Measurements from ENCODE around the gene GLMP.

GLMP gene

GRCh38 chr1:156248323-156248683 lies 47.2 kb downstream of the GLMP start:
- no peak for DNase-seq (ENCODE audit: low spot score)

DNA sequence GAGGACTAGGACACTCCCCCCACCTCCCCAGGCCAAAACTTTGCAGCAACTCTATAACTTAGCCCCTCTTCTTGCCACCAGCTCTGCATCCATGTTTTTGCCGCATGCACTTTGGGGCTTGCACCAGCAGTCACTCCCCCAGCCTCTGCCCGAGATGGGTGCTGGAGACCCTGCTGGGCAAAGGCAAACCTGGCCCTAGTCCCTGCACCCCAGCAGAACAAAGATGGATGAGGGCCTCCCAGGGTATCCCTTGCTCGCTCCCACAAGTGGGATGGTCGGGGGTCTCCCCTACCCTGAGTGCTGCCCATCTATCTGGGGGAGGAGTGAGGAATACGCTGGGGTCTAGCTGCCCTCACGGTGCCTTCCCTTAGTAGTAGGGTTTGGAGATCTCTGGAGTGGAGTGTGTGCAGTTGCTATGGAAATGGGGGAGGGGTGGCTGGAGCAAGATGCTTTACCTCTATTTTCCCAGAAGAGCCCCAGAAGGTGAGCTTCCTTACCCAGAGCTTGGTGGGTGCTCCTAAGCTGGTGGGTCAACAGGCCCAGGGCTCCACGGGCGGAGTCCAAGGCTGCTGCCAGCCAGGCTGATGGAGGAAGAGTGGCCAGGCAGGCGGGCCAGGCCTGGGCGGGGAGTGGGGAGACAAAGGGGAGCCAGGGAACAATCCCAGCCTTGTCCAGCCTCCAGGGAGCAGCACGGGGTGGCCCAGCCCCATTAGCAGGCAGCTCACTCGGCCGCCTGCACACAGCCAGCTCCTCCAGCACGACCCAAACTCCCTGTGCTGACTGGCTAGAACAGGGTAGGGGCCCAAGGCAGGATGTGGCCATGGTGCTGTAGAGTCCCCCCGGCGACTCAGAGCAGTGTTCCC lies 47.8 kb downstream of the GLMP start, which contains the start of gene PAQR6:
PAQR6 (minus strand) TSS at position 597 of the 863 bp plus-strand sequence. CDS start 1,325 bp downstream, outside the sequence.
- DNase-seq (ENCODE audit: low spot score): no peak

DNA sequence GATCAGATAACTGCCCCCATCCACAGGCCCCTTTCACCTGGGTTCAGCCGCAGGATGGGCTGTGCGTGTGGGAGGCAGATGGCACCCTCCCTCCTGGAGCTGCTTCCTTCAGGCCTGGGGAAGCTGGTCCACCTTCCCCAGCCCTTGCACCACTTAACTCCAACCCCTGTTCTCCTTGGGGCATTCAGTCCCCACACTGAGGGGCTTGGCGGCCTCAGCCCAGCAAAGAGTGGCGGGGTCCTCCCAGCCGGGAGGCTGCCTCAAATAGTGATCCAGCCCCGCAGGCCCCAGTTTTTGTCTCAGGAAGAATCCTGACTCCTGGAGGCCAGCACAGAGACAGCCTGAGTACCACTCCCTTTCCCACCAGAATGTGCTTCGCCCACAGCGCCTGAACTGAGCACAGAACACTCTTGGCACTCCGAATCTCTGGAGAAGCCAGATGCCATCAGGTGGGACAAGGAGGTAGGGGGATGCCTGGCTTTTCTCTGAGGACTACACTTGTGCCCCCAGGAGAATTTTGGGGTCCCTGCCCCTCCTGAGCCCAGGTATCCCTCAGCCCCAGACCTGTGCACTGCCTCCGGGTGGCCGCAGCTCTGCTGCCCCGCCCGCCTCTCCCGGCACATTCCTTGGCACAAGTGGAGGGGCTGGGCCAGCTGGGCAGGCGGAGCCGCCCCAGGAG lies 48.6 kb downstream of the GLMP start:
- DNase-seq (ENCODE audit: low spot score): no peak

DNA sequence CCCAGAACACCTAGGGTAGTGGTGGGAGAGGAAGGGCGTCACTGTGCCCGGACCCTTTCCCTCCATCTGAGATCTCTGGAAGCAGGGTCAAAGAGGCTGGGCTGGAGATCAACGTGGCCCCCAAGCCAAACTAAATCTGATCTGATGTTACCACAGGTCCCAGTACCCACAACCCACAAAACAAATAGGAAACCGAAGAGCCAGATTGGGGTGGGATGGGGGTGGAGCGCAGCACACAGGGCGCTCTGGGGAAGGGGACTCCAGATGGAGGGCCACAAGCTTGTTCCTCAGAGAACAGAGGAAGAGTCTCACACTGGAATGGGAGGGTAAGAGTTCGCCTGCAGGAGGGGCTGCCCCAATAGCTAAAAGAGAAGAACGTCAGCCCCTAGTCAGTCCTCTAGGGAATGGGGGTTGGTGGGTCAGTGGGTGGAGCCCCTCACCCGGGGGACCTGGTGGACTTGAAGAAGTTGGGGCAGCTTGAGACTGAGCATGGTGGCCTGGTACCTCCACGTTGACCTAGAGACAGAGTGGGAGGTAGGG lies 49.2 kb downstream of the GLMP start:
- DNase-seq (ENCODE audit: low spot score): no peak

- DNase-seq (ENCODE audit: low spot score): no peak
Observed at GRCh38 chr1:156245451-156246232, 49.8 kb downstream of the GLMP start.

- no peak for DNase-seq (ENCODE audit: low spot score)
Observed at GRCh38 chr1:156244712-156245111, 50.8 kb downstream of the GLMP start.

DNA sequence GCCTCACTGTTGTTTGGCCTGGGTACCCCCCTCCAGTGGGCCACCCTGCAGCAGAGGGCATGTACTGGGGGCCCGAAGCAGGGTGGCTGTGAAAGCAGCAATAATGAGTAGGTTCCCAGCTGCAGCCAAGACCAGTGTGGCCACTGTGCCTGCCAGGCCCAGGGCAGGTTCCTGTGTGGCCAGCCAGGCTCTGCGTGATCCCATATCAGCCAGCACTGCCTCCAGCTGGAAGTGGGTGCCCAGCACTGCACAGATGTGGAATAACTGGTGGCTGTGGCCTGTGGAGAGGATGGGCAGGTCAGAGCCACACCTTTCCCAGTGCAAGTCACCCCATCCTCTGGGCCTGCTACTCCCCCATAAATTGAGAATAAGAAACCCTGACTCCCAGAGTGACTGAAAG lies 51.4 kb downstream of the GLMP start:
- no peak for DNase-seq (ENCODE audit: low spot score)

DNA sequence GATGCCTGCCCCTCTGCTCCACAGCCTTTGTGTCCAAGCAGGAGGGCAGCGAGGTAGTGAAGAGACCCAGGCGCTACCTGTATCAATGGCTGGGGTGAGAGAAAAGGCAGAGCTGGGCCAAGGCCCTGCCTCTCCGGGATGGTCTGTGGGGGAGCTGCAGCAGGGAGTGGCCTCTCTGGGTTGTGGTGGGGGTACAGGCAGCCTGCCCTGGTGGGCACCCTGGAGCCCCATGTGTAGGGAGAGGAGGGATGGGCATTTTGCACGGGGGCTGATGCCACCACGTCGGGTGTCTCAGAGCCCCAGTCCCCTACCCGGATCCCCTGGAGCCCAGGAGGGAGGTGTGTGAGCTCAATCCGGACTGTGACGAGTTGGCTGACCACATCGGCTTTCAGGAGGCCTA lies 52.7 kb downstream of the GLMP start:
- no peak for DNase-seq (ENCODE audit: low spot score)
